ENCODE data around the gene SLC46A1. TPM values are rescaled to one million over a fixed set of nuclear protein-coding genes. Genes with fewer than 3 reads are reported as not detected.

Gene SLC46A1
- total RNA-seq, 1 donor from 2014 or later: 7.8 TPM

GRCh38 chr17:28370035-28370743, 35.8 kb downstream of the SLC46A1 start, which contains the start of gene VTN:
TSS of gene VTN (minus strand) at chr17:28370307. CDS start at chr17:28370203, 104 bp downstream.
- Mint-ChIP-seq H3K36me3 (ENCODE audit: low read depth) (peaks cover 6% of the 10 kb centered on the region), H3K27ac (peak within 1 kb of the TSS; percentile 98), H3K9me3 (no peaks in the 10 kb centered on the region), H3K4me3 (peak within 1 kb of the TSS; percentile 95), H3K27me3 (ENCODE audit: insufficient read depth) (no peaks in the 10 kb centered on the region), H3K4me1 (ENCODE audit: low read depth) (peaks cover 14% of the 10 kb centered on the region)
- DNase-seq (ENCODE audit: low spot score): no peak
- intact Hi-C loops (cut with micrococcal nuclease): loop anchor here (5.0 kb wide), 3 partner anchors 37 to 227 kb away; partner anchors contain the start of genes SLC46A1 and SPAG5

GRCh38 chr17:28369684-28370034, 36.4 kb downstream of the SLC46A1 start:
- intact Hi-C loops (cut with micrococcal nuclease): loop anchor here (5.0 kb wide), 3 partner anchors 38 to 228 kb away; partner anchors contain the start of genes SLC46A1 and SPAG5
- Mint-ChIP-seq H3K27me3 (ENCODE audit: insufficient read depth) (no peaks in the 10 kb centered on the region), H3K27ac (no peak overlapping the region), H3K9me3 (no peaks in the 10 kb centered on the region), H3K4me1 (ENCODE audit: low read depth) (peaks cover 14% of the 10 kb centered on the region), H3K36me3 (ENCODE audit: low read depth) (peaks cover 4% of the 10 kb centered on the region), H3K4me3 (no peak overlapping the region)
- no peak for DNase-seq (ENCODE audit: low spot score)

DNA sequence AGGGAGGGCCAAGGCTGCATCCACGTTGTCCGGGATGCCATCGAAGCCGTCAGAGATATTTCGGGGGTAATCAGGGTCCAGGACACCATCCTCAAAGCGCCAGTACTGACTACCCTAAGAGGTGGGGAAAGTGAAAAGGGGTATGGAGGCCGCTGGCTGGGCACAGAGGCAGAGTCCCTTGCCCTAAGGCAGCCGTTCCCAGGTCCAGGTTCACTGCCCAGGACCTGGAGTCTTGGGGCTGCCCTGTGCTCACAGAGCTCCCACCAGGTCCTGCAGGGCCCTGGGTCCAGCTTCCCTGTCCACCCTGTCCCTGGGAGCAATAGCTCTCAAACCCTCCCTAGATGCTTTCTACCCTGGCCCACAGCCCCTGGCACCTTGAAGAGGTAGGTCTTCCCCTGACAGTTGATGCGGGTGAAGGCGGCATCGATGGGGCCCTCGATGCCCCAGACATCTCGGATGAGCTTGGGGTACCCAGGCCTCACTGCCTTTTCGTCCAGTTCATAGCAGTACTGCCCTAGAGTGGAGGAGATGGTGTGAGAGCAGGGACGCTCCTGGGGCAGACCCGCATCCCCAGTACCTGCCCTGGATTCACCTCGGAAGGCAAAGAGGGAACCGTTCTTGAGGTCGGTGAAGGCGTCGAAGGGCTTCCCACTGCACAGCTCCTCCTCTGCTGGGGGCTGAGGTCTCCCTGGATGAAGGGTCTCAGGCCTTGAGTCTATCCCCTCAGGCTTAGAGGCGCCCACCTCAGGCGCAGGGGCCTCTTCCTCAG, 36.9 kb downstream of the SLC46A1 start:
- peaks cover 14% of the 10 kb centered on the region for H3K4me1 Mint-ChIP-seq (ENCODE audit: low read depth)
- no peak overlapping the region for H3K4me3 Mint-ChIP-seq
- no peaks in the 10 kb centered on the region for H3K27me3 Mint-ChIP-seq (ENCODE audit: insufficient read depth)
- no peak overlapping the region for H3K27ac Mint-ChIP-seq
- no peaks in the 10 kb centered on the region for H3K9me3 Mint-ChIP-seq
- peaks cover 4% of the 10 kb centered on the region for H3K36me3 Mint-ChIP-seq (ENCODE audit: low read depth)
- DNase-seq (ENCODE audit: low spot score): no peak
- intact Hi-C loops (cut with micrococcal nuclease): no loop called here

DNA sequence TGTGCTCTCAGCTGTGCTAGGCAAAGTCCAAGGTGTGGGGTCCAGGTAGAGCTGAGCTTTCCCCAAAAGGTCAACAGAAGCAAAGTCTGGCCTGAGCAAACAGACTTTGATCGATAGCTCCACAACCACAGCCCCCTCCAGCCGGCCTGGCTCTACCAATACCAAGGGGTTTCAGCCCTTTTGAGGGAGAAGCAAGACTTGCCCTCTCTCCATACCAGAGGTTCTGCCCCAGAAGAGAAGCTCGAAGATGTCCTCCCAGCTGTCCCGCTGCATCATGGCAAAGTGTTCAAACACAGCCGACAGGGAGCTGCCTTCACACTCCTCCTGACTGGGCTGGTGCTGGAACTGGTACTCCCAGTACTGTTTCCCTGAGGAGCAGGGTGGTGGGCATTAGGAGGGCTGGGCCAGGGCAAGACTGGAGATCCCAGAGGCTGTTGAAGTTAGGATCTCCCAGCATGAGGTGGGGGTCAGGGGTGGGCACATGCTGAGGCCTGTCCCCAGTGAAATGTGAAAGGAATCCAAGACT, 37.6 kb downstream of the SLC46A1 start:
- intact Hi-C loops (cut with micrococcal nuclease): no loop called here
- Mint-ChIP-seq H3K27me3 (ENCODE audit: insufficient read depth) (no peaks in the 10 kb centered on the region), H3K36me3 (ENCODE audit: low read depth) (peaks cover 3% of the 10 kb centered on the region), H3K4me3 (no peak overlapping the region), H3K27ac (no peak overlapping the region), H3K9me3 (no peaks in the 10 kb centered on the region), H3K4me1 (ENCODE audit: low read depth) (peaks cover 9% of the 10 kb centered on the region)
- DNase-seq (ENCODE audit: low spot score): no peak

DNA sequence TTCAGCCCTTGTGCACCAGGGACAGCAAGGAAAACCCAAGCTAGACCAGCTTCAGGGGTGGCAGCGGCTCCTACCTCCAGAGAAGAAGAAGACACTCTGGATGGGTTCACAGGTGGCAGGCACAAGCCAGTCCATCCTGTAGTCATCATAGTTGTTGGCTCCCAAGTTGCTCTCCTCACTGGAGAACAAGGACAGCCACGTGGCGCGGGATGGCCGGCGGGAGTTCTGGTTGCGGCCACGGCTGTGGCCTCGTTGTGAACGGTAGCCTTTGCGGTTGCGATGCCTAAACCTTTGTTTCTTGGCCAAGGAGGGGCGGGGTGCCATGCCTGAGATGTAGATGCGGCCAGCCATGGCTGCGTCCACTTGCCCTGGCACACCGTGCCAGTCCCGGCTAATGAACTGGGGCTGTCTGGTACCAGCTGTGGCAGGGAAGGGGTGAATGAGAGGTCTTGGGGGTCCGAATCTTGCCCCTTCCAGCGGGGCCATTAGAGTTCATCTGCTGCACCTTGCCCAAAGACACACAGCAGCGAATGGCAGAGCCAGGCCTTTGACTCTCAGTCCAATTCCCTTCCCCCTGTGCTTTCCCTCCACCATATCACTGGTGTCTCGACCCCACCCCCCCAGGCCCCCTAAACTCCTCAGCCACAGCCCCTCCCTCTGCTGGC, 38.2 kb downstream of the SLC46A1 start:
- H3K27ac Mint-ChIP-seq: no peak overlapping the region
- H3K9me3 Mint-ChIP-seq: no peaks in the 10 kb centered on the region
- no peaks in the 10 kb centered on the region for H3K27me3 Mint-ChIP-seq (ENCODE audit: insufficient read depth)
- no peak for DNase-seq (ENCODE audit: low spot score)
- intact Hi-C loops (cut with micrococcal nuclease): no loop called here
- peaks cover 3% of the 10 kb centered on the region for H3K4me1 Mint-ChIP-seq (ENCODE audit: low read depth)
- no peak overlapping the region for H3K4me3 Mint-ChIP-seq
- peaks cover 3% of the 10 kb centered on the region for H3K36me3 Mint-ChIP-seq (ENCODE audit: low read depth)

DNA sequence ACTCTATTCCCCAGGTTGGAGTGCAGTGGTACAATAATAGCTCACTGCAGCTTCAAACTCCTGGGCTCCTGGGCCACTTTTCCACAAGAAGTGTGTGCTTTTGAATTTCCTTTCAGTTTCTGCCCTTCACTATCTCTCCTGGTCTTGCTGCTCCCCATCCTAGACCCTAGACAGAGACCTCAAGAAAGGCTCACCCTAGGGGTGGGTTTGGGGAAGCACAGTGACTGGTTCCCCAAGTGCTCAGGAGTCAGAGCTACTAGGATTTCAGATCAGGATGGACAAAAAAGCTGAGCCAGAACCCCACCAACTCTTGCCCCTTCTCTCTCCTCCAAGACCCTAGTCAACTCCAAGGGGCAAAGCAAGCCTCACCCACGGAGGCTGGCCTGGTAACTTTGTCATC, 39.4 kb downstream of the SLC46A1 start:
- no peaks in the 10 kb centered on the region for H3K4me1 Mint-ChIP-seq (ENCODE audit: low read depth)
- H3K27ac Mint-ChIP-seq: no peak overlapping the region
- peaks cover 6% of the 10 kb centered on the region for H3K36me3 Mint-ChIP-seq (ENCODE audit: low read depth)
- no peaks in the 10 kb centered on the region for H3K9me3 Mint-ChIP-seq
- DNase-seq (ENCODE audit: low spot score): no peak
- H3K4me3 Mint-ChIP-seq: no peak overlapping the region
- intact Hi-C loops (cut with micrococcal nuclease): no loop called here
- H3K27me3 Mint-ChIP-seq (ENCODE audit: insufficient read depth): no peaks in the 10 kb centered on the region

DNA sequence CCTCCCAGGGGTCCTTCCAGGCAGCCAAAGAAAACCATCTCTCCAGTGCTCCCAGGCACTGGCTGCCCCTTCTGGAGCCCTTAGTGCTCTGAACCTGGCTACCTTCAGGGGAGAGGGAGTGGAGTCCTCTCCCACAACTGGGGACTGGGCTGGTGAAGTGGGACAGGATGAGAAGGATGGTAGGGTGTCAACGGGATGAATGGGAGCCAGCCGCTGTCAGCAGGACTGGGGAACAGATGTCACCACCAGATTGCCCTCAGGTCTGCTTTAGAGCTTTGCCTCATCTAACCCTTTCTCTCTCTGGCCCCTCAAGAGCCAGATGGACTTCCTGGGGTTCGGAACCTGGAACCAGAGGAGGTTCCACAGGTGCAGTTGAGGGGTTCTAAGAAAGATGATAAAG, 40.5 kb downstream of the SLC46A1 start:
- no peak overlapping the region for H3K27ac Mint-ChIP-seq
- intact Hi-C loops (cut with micrococcal nuclease): no loop called here

DNA sequence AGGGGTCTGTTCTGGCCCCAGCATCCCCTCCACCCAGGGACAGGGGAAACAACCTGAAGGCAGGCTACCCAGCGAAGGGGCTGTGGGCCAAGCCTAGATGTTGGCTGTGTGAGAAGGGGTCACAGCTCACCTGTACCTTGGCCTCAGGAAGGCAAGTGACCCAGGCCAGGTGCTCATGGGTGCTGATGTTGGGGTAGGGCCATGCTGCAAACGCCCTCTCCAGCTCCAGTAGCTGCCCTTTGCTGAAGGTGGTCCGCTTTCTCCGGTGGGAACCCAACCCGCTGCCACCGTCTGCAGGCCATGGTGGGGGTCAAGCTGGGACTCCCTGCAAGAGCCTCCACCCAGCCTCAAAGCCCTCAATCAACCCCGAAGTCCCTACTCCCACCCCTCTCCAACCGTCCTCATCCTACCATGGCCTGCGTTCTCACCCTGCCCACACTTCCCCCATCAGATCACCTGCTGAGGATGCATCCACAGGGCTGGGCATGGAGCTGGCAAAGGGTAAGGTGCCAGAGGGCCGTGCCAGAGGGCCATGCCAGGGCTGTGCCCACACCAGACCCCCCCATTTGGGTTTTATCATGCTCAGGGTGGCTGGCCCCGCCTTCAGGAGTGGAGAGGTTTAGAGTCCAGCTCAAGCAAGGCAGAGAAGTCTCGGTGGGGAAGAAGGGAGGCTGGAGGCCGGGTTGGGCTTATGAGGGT, 41.2 kb downstream of the SLC46A1 start, which contains the start of gene SEBOX:
Gene SEBOX (minus strand): TSS at position 535 of the 699 bp plus-strand sequence. CDS start 48 bp downstream, at position 487.
- H3K27me3 Mint-ChIP-seq (ENCODE audit: insufficient read depth): no peaks in the 10 kb centered on the region
- no peaks in the 10 kb centered on the region for H3K4me1 Mint-ChIP-seq (ENCODE audit: low read depth)
- no peak for DNase-seq (ENCODE audit: low spot score)
- H3K27ac Mint-ChIP-seq: no peak within 1 kb of the TSS
- peaks cover 19% of the 10 kb centered on the region for H3K36me3 Mint-ChIP-seq (ENCODE audit: low read depth)
- intact Hi-C loops (cut with micrococcal nuclease): no loop called here
- no peaks in the 10 kb centered on the region for H3K9me3 Mint-ChIP-seq
- H3K4me3 Mint-ChIP-seq: no peak within 1 kb of the TSS

More for the DNA sequence above, 40.5 kb downstream of the SLC46A1 start:
- Mint-ChIP-seq H3K36me3 (ENCODE audit: low read depth) (peaks cover 16% of the 10 kb centered on the region), H3K4me1 (ENCODE audit: low read depth) (no peaks in the 10 kb centered on the region), H3K9me3 (no peaks in the 10 kb centered on the region), H3K27me3 (ENCODE audit: insufficient read depth) (no peaks in the 10 kb centered on the region), H3K4me3 (no peak overlapping the region)
- DNase-seq (ENCODE audit: low spot score): no peak

- Mint-ChIP-seq H3K27me3 (ENCODE audit: insufficient read depth) (no peaks in the 10 kb centered on the region), H3K4me3 (no peak overlapping the region), H3K27ac (no peak overlapping the region), H3K36me3 (ENCODE audit: low read depth) (peaks cover 23% of the 10 kb centered on the region), H3K9me3 (no peaks in the 10 kb centered on the region), H3K4me1 (ENCODE audit: low read depth) (no peaks in the 10 kb centered on the region)
- DNase-seq (ENCODE audit: low spot score): no peak
- intact Hi-C loops (cut with micrococcal nuclease): no loop called here
These were observed 42.0 kb downstream of the SLC46A1 start for GRCh38 chr17:28363776-28364650.

GRCh38 chr17:28363186-28363585, 42.8 kb downstream of the SLC46A1 start:
- no peak overlapping the region for H3K4me3 Mint-ChIP-seq
- no peaks in the 10 kb centered on the region for H3K27me3 Mint-ChIP-seq (ENCODE audit: insufficient read depth)
- no peaks in the 10 kb centered on the region for H3K9me3 Mint-ChIP-seq
- intact Hi-C loops (cut with micrococcal nuclease): no loop called here
- DNase-seq (ENCODE audit: low spot score): no peak
- peaks cover 25% of the 10 kb centered on the region for H3K36me3 Mint-ChIP-seq (ENCODE audit: low read depth)
- no peak overlapping the region for H3K27ac Mint-ChIP-seq
- peaks cover 5% of the 10 kb centered on the region for H3K4me1 Mint-ChIP-seq (ENCODE audit: low read depth)

GRCh38 chr17:28357901-28358197, 48.2 kb downstream of the SLC46A1 start:
- peak overlapping the region; percentile 92 for H3K27ac Mint-ChIP-seq
- DNase-seq (ENCODE audit: low spot score): no peak
- H3K9me3 Mint-ChIP-seq: no peaks in the 10 kb centered on the region
- no peaks in the 10 kb centered on the region for H3K27me3 Mint-ChIP-seq (ENCODE audit: insufficient read depth)
- peaks cover 55% of the 10 kb centered on the region for H3K36me3 Mint-ChIP-seq (ENCODE audit: low read depth)
- intact Hi-C loops (cut with micrococcal nuclease): loop anchor here (1.0 to 2.0 kb wide), 6 partner anchors 13 to 465 kb away; partner anchors contain the start of genes IFT20, LYRM9, SARM1 and TMEM97
- H3K4me3 Mint-ChIP-seq: peak overlapping the region; percentile 95
- peaks cover 32% of the 10 kb centered on the region for H3K4me1 Mint-ChIP-seq (ENCODE audit: low read depth)

Data from activated T-helper 1 cell treated with anti-CD3 and anti-CD28 coated beads, Interleukin-12 subunit alpha, Interleukin-12 subunit beta, Interleukin-2, Interleukin-4 antibody, amounts not matched to agents 30 ng/mL and 10 ng/mL and 1 ng/mL, durations not matched to agents 14 hours and 24 hours and 36 hours (primary cell).